Stimulated activated naive CD8-positive, alpha-beta T cell treated with anti-CD3 and anti-CD28 coated beads, Interleukin-15, Interleukin-2, amounts not matched to agents 100 U/mL and 50 U/mL, for 24 hours (primary cell): ENCODE data around the gene WFIKKN1.
A peak's percentile ranks its signal among the peaks of the same experiment; 100 is the strongest.

Experiments used
- ATAC-seq: fragments of 150-1000 bp; cut with Tn5 transposase; one replicate; pipeline ENCODE4 v1.10.0; 2021
- DNase-seq: peaks from one replicate; pipeline ENCODE4 v3.0.0; 2021

The WFIKKN1 gene, protein sequence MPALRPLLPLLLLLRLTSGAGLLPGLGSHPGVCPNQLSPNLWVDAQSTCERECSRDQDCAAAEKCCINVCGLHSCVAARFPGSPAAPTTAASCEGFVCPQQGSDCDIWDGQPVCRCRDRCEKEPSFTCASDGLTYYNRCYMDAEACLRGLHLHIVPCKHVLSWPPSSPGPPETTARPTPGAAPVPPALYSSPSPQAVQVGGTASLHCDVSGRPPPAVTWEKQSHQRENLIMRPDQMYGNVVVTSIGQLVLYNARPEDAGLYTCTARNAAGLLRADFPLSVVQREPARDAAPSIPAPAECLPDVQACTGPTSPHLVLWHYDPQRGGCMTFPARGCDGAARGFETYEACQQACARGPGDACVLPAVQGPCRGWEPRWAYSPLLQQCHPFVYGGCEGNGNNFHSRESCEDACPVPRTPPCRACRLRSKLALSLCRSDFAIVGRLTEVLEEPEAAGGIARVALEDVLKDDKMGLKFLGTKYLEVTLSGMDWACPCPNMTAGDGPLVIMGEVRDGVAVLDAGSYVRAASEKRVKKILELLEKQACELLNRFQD

DNA sequence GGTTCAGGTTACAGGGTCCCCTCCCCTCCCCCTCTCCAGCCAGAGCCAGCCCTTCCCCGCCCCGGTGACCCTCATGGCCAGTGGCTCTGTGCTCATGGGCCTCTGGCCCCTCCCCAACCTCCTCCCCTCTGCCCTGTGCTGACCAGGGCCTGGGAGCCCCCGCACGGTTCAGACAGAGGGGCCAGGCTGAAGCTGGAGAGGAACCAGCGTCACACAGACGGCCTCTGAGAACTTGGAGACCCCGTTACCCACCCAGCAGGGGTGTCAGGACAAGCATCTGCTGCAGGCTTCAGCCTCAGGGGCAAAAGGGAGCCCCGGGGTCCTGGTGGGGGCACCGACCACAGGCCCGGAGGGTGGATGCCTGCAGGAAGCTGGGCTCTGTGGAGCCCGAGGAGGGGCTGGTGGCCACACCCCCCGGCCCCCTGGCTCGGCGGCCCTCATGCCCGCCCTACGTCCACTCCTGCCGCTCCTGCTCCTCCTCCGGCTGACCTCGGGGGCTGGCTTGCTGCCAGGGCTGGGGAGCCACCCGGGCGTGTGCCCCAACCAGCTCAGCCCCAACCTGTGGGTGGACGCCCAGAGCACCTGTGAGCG lies at the start of gene WFIKKN1:
TSS of gene WFIKKN1 (plus strand) at position 171 of the 591 bp plus-strand sequence. CDS start at position 440, 269 bp downstream.
- no peak for ATAC-seq

GRCh38 chr16:582218-582613 lies 48.6 kb upstream of the WFIKKN1 start:
- DNase-seq (no peak), ATAC-seq (no peak)

More for the DNA sequence above, at the start of gene WFIKKN1:
- no peak for DNase-seq

GRCh38 chr16:582614-583331 lies 48.0 kb upstream of the WFIKKN1 start:
- DNase-seq (no peak), ATAC-seq (no peak)

- no peak for ATAC-seq
- DNase-seq: no peak
These were observed 47.3 kb upstream of the WFIKKN1 start for GRCh38 chr16:583470-583814.

GRCh38 chr16:583815-584591 lies 46.8 kb upstream of the WFIKKN1 start:
- ATAC-seq (no peak), DNase-seq (no peak)

DNA sequence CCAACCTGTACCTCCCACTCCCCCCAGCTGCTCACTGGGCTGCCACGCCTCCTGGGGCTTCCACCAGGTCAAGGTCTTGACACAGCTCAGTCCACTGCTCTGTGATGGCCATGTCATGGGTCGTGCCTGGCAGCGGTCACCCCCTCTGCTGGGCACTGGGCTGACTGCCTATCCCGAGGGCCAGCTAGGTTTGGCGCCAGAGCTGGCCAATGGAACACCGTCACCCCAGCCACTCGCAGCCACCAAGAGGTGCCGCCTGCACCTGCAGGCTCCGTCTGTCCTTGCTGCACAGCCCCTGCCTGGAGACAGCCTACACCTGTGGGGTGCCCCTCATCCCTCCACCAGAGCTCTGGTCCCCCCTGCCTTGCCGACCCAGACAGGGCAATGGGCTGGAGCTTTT lies 45.4 kb upstream of the WFIKKN1 start:
- ATAC-seq (no peak), DNase-seq (no peak)

DNA sequence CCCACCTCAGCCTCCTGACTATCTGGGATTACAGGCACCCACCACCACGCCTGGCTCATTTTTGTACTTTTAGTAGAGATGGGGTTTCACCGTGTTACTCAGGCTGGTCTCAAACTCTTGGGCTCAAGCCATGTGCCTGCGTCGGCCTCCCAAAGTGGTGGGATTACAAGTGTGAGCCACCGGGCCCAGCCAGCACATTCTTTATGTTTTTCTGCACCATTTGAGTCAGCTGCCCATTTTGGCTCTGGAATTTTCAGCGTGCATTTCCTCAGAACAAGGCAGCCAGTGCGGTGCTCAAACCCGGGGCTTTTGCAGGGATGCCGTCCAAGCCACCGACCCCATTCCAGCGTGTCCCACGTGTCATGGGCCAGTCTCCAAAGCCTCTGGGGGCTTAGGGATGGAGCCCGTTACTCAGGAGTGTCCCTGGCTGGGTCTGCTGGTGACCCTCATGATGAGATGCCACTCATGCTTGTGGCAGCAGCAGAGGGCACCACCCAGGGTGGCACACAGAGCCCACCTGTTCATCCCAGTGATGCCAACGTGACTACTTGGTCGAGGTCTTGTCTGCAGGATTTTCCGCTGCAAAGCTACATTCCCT lies 44.6 kb upstream of the WFIKKN1 start:
- ATAC-seq (no peak), DNase-seq (no peak)

DNA sequence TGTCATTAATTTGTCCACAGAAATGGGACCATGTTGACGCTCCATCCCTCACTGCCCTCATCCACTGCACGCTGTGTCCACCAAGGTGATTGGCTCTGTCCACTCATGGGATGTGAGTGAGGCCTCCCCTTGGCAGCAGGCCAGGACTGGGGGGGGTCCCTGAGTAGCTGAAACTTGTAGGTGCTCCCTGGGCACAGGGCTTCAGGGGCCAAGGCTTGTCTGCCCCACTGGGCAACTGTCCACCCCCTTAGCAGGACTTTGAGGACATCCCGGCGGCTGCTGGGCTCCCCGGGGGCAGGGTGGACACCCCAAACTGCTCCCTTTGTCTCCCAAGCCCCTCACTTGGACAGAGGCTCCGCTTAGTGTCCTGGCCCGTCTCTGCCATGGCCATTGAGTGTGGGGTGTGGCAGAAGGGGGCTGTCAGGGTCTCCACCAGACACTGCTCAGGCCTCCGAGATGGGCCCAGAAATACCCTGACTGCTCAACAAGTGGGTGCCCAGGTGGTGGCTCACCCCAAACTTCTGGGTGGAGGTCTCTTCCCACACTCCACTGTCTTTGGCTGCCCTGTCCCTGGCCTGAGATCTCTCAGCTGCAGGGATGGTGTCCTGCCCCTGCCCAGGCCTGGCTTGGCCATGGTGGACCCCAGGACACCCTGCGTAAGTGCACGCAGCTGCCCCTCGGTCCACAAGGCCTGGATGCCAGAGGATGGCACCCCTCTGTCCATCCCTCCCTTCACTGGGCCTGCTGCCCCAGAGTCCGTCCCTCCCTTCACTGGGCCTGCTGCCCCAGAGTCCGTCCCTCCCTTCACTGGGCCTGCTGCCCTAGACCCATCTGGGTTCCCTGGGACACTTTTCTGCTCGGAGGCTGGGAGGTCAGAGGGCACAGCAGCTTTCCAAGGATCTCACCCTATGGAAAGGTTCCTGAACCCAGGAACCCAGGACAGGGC lies 43.9 kb upstream of the WFIKKN1 start:
- ATAC-seq (no peak), DNase-seq (no peak)

DNA sequence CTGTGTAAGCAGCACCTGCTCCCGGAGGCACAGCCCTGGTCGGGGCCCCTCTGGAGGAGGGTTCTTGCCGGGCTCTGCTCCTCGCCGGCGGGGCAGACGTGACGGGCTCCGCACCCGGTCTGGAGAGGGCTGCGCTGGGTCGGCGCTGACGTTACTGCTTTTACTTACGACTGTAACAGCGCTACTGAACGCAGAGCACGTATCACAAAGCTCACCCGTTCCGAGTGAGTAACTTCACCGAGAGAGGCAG lies 42.2 kb upstream of the WFIKKN1 start:
- ATAC-seq (peak; percentile 10), DNase-seq (peak; percentile 72)

DNA sequence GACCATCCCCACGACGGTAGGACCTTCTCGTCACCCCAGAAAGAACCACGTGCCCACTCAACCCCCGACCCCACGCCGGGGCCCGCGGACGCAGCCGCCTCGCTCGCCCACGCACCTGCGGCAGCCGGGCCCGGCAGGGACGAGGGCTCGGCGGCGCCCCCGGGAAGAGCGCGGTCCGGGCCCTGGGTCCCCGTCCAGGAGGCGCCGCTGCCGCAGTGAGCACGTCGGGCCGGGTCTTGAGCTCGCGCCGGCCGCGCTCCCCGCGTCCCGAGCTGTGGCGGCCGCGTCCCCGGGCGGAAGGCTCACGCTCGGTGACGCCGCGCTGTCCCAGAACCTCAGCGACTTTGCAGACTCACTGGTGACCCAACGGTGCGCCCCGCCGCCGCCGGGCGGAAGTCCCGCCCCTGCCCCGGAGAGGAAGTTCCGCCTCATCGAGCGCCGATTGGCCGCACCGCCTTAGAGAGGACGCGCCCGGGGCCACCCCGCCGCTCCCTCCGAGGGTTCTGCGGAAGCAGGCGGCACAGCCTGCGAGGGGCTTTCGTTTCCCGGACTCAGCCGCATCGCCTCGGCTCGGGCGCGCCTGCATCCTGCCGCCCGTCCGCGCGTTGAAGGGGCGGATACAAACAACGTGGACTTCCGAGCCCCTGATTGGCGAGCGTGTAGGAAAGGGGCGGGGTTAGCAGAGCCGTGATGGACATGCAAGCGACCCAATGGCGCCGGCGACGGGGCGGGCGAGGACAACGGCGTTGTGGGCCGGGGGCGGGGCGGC lies 41.7 kb upstream of the WFIKKN1 start:
- ATAC-seq (peak; percentile 77), DNase-seq (peak; percentile 99)

DNA sequence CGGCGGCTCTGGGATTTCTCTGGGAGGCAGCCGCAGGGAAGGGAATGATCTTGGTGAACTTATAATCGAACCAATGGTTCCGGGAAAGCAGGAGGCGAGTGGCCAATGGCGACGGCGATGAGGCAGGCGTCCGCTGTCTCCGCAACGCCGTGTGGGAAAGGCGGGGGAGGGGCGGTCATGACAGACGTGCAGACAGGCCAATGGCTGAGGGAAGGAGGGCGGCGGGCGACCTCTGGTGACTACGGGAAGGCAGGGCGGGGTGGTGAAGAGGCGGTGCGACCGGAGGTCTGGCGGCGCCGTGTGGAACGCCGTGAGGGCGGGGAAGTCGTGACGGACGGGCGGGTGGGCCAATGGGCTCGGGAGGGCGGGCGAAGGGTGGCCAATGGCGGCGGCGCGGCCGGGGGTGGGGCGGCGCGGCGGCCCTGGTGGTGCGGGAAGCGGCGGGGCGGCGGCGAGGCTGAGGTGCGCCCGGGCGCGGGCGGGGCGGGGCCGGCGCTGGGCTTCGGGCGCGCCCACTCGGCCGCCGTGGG lies 41.1 kb upstream of the WFIKKN1 start, which contains the start of gene RAB40C:
TSS of gene RAB40C (plus strand) at position 409 of the 530 bp plus-strand sequence. CDS start 226 bp downstream, outside the sequence.
- DNase-seq (peak; percentile 99), ATAC-seq (peak; percentile 87)

DNA sequence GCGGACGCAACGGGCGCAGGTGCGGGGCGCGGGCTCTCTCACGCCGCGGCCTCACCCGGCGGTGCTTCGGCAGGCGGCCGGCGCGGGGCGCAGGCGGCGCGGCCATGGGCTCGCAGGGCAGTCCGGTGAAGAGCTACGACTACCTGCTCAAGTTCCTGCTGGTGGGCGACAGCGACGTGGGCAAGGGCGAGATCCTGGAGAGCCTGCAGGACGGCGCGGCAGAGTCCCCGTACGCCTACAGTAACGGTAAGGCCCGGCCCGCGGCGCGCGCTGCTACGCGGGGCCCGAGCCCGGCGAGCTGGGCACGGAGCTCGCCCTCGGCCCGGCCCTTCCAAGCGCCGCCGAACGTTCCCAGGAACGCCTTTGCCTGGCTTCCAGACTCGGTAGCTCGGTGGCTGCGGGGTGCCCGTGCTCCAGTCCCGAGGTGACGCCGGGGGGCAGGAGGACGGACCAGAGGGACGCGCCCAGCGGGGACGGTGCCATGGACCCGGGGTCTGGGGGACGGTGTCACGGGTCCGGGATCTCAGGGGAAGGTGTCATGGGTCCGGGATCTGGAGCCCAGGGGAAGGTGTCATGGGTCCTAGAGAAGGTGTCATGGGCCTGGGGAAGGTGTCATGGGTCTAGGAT lies 40.5 kb upstream of the WFIKKN1 start:
- ATAC-seq (no peak), DNase-seq (no peak)

DNA sequence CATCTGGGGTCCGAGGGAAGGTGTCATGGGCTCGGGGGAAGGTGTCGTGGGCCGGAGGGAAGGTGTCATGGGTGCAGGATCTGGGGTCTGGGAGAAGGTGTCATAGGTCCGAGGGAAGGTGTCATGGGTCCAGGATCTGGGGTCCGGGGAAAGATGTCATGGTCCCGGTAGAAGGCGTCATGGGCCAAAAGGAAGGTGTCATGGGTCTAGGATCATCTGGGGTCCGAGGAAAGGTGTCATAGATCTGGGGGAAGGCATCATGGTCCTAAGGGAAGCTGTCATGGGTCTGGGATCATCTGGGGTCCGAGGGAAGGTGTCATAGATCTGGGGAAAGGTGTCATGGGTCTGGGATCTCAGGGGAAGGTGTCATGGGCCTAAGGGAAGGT lies 40.0 kb upstream of the WFIKKN1 start:
- no peak for ATAC-seq

GRCh38 chr16:591231-591630 lies 39.6 kb upstream of the WFIKKN1 start:
- ATAC-seq (no peak), DNase-seq (no peak)

More for the DNA sequence above, 40.0 kb upstream of the WFIKKN1 start:
- DNase-seq: no peak

DNA sequence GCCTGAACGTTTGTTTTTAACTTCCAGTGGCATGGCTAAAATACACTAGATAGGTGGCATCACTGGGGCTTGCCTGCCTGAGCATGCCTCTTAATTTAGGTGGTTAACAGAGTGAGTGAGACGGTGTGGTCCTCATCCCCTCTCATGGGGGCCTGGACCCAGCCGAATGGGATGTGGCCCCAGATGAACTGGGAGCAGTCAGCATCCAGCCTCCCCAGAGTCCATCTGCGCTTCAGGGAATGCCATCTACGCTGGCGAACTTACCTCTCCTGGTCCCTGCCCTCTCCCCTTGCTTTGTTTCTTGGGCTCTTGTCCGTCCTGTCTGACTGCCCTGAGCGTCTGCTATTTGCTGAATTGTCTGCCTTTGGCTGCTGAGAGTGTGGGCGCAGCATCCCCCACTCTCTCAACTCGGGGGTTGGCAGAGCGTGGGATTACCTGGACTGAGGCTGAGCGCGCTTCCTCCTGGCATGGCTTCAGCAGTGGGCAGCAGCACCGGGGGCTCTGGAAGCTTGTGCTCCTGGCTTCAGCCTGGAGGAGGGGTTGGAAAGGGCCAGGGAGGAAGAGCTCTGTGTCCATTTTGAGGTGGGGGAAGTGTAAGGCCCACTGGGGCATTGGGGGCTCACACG lies 38.8 kb upstream of the WFIKKN1 start:
- DNase-seq: no peak
- no peak for ATAC-seq

DNA sequence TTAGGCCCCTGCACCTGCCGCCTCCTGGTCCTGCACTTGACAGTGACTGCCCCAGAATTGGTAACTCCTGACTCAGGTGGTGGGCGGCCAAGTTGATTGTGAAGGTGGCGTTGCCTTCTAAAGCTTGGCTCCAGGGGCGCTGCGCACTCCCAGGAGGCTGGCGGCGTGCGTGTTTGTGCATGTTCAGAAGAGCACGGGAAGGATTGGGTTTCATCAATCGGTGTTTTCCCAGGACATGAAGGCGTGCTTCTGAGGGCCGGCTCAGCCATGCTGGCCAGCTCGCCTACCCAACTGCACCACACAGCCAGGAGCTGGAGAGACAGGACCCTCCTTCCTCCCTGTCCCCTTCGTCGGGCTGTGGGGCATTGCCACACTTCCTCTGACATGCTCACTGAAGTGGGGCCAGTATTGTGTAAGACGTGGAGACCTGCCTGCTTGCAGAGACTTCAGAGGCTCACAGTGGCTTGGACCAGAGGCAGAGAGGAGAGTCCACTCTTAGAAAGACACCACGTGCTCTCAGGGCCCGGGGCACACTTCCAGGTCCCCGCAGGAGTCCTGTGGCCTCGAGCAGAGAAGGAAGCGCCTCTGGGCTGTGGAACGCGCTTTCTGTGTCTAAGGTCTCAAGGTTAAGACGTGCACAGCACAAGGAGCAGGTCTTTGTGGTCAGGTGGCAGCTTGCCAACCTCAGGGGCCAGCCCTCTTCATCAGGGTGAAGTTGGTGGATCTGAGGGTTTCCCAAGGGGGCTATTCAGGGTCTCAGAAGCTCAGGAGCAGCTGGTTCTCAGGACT lies 38.1 kb upstream of the WFIKKN1 start:
- DNase-seq (no peak), ATAC-seq (no peak)

- no peak for DNase-seq
These were observed 37.4 kb upstream of the WFIKKN1 start for GRCh38 chr16:593406-593805.

DNA sequence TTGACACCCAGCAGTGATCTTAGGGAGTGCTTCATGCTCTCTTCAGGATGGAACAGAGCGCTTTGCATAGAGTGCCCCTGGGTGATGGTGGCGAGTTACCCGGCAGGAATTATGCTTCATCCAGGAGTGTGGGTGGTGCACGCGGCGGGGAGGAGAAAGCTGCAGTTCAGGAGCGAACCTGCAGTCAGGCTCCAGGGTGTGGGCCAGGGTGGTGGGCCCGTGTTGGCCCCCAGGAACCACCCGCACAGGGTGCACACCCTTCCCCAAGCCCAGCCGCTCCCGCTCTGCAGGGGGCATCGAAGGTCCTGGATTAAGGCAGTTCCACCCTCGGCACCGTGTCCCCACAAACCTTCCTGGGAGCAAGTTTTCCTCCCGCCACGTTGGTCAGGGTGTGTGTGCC lies 37.0 kb upstream of the WFIKKN1 start:
- DNase-seq: no peak
- no peak for ATAC-seq

More at GRCh38 chr16:593406-593805, 37.4 kb upstream of the WFIKKN1 start:
- ATAC-seq: no peak
